Measurements from ENCODE around the gene OR2A42.
"Not testable (repeated sequence)": the region's sequence is repeated elsewhere in the genome, so short reads cannot be mapped to it uniquely, and the experiment has no call there.

Gene OR2A42, protein sequence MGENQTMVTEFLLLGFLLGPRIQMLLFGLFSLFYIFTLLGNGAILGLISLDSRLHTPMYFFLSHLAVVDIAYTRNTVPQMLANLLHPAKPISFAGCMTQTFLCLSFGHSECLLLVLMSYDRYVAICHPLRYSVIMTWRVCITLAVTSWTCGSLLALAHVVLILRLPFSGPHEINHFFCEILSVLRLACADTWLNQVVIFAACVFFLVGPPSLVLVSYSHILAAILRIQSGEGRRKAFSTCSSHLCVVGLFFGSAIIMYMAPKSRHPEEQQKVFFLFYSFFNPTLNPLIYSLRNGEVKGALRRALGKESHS

DNA sequence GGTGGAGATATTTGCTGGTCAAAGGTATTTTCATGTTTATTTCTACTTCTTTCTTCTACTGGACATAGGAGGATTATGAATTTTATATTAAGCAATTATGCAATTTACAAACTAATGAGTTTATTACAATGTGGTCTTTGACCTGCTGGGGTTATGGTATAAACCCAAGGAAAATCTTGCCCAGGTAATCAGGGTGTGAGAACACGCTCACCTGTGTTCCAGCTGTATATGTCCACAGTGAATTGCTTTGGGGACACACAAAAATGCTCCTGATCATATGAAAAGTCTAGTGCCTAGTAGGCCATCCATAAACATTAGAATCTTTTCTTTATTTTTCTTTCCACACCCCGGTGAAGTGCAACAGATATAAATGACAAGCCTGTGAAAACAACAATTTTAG, at the start of gene OR2A42:
Gene OR2A42, minus strand, starts transcription at position 241 of the 400 bp plus-strand sequence. CDS start 6,762 bp downstream, outside the sequence.
- not testable (repeated sequence) for DNase-seq (ENCODE audit: low read depth in 3 of 3, low spot score in 1 of 3)

DNA sequence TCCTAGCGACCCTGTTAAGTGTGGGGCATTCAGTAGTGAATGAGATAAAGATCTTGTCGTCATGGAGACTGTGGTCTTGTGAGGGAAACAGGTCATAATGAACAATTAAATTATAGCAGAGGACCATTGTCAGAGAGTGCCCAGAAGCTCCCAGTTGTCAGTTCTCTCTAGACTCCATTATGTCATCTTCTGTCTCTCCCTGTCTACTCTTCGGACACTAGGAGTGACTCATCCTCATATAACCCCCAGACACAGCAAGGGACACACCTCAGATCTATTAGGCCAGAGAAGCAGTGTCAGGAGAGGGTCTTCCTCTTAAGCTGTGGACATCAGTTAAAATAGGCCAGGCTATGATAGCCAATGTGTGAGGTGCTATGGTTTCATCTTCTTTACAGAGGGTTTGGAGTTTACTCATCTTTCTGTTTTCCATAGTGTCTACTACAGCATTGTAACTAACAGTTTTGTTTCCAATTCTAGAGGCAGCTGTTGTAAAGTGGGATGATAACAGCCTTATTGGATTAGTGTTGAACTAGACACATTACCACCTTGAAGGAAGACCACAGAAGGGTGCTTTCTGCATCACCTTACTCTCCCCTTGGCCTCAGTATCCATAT, 47.9 kb upstream of the OR2A42 start:
- DNase-seq (ENCODE audit: low read depth in 3 of 3, low spot score in 1 of 3) = not testable (repeated sequence)

DNA sequence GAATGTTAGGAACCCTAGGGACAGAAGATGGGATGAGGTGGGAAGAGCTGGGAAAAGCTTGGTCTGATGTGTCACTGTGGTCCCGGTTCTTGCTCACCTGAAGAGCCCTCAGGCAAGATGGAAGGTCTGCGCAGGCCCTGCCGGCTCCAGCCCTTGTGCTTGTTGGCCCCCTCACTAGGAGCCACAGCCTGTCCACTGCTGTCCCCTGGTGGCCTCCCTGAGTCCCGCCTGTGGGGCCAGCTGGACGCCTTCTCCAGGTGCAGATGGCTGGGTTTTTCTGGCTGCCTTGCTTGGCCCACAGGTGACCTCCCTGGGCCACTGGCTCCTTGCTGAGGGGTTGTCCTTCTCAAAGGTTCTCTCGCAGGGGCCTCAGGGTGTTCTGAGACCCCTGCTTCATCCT, 44.3 kb upstream of the OR2A42 start:
- DNase-seq (ENCODE audit: low read depth in 3 of 3, low spot score in 1 of 3) = not testable (repeated sequence)

DNA sequence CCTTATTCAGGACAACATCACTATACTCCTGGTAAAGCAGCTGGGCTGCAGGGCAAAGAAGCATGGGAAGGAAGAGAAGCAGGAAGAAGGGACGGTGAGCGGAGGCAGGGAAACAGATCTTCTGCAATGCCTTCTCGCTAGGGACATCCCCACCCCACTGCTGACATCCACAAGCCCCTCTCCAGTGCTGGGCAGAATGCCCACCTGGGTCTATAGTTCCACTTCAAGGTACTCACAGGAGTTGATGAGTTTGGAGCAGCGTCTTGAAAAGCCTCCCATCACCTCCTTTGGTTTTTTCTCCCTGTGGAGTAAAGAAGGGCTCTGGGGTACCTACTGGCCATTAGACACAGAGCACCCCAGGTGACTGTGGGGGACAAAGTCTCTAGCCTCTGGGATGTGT, 43.1 kb upstream of the OR2A42 start:
- DNase-seq (ENCODE audit: low read depth in 3 of 3, low spot score in 1 of 3) = not testable (repeated sequence)

DNA sequence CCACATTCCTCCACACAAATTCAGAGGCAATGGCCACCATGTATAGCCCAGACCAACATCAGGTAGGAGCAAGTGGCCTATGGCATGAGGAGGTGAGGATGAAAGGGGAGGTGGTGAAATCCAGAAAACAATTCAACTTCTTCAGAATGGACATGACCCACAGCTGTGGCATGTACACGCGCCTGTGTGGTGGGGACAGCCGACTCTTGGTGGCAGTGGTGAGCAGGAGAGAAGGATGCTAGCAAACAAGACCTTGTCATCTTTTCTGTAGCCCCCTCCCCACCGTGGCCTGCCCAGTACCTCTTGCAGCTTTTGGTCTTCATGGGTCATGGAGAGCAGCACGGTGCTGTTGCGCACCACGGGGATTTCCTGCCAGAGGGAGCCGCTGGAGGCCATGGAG, 42.6 kb upstream of the OR2A42 start:
- not testable (repeated sequence) for DNase-seq (ENCODE audit: low read depth in 3 of 3, low spot score in 1 of 3)

DNA sequence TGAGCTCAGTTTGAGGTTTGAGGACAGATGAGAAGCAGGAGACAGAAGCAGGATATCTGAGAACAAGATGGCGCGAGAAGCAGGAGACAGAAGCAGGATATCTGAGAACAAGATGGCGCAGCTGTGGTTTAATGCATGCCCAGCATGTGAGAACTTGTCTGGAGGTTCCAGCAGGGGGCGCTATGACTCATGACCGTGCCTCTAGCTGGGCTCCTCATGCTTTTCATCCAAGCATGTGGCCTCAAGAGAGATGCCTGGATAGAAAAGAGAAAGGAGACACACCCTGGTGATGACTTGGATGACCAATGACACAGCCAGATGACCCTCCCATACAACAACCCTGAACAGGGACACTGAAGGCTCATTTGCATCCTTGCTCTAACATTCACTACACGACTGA, 40.6 kb upstream of the OR2A42 start:
- DNase-seq (ENCODE audit: low read depth in 3 of 3, low spot score in 1 of 3) = not testable (repeated sequence)

DNA sequence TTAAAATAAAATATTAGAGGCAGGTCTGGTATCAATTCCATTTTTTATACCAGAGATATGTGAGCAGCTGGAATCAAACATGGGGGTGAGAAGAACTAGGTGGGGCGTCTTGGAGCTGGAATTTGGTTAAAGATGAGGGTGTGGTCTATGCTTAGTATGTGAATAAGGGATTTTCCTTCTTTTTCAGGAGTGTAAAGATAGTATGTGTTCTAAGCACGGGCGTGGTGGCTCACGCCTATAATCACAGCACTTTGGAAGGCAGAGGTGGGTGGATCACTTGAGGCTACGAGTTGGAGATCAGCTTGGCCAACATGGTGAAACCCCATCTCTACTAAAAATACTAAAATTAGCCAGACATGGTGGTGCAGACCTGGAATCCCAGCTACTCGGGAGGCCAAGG, 35.9 kb upstream of the OR2A42 start:
- not testable (repeated sequence) for DNase-seq (ENCODE audit: low read depth in 3 of 3, low spot score in 1 of 3)

DNA sequence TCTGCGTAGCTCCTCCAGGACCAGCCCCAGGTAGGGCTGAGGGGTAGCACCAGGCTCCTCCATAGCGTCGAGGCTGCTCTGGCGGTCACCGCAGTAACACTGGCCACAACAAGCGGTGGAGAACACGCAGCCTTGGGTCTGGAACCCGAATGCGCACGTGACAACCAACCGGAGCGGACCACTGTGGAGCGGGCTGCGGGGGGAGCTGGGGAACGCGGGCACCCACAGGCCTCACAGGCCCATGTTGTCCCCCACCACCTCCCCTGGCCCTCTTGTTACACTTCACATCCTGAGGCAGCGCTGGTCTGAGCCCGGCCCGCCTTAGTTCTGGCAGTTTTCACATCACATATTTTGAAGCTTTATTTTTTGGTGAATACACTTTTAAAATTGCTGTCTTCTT, 29.8 kb upstream of the OR2A42 start, which contains the start of gene CTAGE8:
Gene CTAGE8, minus strand, starts transcription at position 101 of the 400 bp plus-strand sequence. Its CDS starts 38 bp downstream, at position 63.
- not testable (repeated sequence) for DNase-seq (ENCODE audit: low read depth in 3 of 3, low spot score in 1 of 3)

DNA sequence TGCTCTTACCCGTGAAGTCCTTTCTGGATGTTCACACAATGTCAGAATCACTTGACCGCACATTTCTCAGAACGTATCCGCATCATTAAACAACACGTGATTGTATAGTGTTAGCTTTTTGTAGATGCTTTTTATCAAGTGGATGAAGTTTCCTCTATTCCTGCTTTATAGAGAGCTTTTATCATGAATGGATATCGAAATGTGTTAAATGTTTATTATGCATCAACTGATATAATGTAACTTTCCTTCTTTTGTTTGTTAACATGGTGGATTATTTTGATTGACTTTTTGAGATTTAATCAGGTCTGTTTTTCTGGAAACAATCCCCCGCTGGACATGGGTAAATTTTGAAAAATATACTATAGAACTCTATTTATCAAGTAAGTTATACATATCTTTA, 25.3 kb upstream of the OR2A42 start, which contains the start of gene OR2A7:
Gene OR2A7, minus strand, starts transcription at position 101 of the 400 bp plus-strand sequence. CDS start 5,164 bp downstream, outside the sequence.
- not testable (repeated sequence) for DNase-seq (ENCODE audit: low read depth in 3 of 3, low spot score in 1 of 3)

DNA sequence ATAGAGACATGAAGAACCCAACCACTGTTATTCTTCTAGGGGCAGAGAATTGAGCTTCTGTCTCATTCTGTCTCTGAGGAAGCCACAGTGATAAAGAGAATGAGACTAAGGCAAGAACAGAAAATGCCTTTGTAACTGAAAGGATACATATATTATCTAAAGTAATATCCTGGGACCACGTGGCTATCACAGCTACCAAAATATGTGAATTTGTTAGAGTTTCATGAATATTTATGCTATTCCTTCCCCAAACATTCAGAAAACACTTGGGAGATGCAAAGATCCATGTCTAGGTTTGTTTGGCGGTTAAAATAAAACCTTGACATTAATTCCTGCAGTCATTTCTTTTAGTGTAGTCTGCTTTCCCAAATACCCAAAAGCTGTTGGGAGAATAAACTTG, 22.7 kb upstream of the OR2A42 start:
- DNase-seq (ENCODE audit: low read depth in 3 of 3, low spot score in 1 of 3) = not testable (repeated sequence)

DNA sequence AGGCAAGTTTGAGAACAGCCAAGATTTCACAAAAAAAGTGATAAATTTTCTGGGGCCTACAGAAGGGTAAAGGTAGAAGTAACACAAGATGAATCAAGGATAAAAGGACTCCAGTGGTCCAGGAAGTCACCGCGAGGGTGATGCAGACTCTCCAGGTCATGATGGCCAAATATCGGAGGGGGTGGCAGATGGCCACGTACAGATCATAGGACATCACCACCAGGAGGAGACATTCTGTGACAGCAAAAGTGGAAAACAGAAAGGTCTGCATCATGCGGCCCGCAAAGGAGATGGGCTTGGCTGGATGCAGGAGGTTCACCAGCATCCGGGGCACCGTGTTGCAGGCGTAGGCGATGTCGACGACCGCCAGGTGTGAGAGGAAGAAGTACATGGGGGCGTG, 19.7 kb upstream of the OR2A42 start:
- DNase-seq (ENCODE audit: low read depth in 3 of 3, low spot score in 1 of 3) = not testable (repeated sequence)

DNA sequence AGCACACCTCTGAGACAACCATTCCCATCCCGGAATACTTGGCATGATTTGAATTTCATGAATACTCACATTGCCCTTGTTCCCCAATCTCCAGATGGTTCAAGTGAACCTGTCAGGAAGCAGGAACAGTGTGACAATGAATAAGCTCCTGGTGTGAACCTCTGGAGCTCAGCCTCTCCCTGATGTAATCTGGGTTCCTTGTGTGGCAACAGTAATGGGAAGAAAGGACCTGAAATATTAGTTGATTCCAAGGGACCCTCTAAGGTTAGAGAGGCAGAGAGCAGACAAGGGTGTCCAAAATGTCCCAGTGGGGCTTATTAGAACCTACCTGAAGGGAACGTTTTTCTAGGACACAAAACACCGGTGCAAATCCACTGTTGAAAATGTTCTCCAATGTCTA, 16.7 kb upstream of the OR2A42 start:
- DNase-seq (ENCODE audit: low read depth in 3 of 3, low spot score in 1 of 3) = no peak

DNA sequence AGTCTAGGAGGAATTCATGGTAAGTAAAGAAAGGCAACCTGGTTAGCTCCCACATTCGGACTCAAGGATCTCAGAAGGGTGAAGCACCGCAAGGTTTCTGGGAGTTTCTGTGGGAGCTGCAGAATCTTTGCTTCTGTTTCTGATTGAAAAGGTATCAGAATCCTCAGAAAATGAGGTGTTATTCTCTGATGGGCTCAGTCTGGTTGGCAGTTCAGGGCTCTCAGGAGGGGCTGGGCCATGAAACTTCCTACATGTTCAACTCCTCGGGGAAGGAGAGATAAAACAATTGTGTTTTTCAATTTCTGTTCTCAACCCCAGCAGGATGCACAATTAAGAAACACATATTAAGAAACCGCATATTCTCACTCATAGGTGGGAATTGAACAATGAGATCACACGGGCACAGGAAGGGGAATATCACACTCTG, 16.1 kb upstream of the OR2A42 start:
- DNase-seq (ENCODE audit: low read depth in 3 of 3, low spot score in 1 of 3) = no peak

DNA sequence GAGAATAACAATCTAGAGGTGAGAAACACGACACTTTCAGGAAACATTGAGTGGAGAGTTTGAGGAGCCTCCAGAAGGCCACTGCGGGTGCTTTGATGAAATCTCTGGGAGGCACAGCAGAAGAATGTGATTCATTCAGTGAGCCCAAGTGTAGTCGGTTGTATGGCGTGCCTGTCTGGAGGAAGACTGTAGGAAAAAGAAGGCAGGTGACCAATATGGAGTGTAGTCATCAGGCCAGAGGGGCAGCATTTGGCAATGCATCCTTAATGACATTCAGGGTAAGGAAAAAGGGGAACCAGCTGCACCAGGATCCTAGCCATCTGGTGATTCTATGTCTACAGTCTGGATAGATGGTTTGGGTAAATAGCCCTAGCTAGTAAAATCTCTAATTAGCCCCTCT, 12.9 kb upstream of the OR2A42 start:
- not testable (repeated sequence) for DNase-seq (ENCODE audit: low read depth in 3 of 3, low spot score in 1 of 3)

DNA sequence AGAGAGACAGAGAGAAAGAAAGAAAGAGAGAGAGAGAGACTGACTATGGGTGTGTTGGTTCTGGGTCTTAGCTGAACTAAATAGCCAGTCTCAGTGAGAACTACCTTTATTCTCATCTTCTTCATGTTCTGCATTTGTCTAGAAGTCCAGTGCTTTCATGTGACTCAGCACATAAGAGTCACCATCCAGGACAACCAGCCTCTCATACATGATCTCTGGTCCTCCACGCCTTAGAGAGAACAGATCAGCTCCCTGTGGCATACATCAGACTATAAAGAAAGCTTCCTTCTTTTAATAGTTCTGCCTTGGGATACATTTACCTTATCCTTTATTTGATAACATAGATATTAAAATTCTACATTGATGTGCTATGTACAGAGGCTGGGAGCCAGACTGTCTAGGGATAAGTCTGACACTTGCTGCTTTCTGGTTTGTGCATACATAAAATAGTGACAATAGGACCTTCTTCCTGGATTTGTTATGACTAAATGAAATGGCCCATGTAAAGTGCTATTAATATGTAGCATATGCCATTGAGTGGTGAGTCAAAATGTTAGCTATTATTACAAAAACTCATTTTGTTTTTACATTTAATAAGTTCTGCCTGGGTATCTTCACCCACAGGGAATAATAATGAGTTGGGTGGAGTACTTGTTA, 8.4 kb upstream of the OR2A42 start:
- DNase-seq (ENCODE audit: low read depth in 3 of 3, low spot score in 1 of 3) = not testable (repeated sequence)

DNA sequence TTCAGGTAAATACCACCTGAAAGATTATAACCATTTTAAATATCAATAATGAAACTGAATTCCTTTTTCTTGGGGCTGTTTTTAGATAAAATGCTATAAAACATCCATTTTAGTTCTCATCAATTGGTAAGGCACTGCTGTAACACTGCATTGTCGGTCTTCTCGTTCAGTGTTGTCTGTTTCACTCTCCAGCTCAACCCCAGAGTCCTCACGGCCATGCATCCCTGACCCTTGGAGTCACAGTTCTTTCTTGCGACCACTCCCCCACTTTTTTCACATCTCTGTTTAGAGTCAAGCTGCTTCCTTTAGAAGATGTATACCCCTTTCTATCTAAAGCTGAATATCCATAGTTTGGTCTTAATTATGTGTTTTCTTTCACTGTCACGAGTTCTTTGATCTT, 7.6 kb upstream of the OR2A42 start:
- not testable (repeated sequence) for DNase-seq (ENCODE audit: low read depth in 3 of 3, low spot score in 1 of 3)

DNA sequence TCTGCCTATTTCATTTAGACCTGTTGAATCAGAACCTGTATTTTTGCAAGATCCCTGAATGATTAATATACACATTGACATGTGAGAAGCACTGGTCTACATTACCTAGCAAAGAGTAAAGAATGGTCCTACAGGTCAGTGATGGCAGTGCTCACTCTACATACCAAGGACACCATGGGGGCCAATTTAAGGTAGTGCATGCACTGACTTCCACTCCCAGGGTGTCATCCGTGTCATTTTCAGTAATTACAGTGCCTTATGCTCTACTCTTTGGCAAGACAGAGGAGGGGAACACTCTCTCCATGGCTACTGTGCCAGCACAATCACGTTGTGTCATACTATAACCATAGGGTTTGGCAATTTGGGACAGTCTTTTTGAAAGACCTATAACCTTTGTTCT, 6.0 kb upstream of the OR2A42 start:
- DNase-seq (ENCODE audit: low read depth in 3 of 3, low spot score in 1 of 3) = not testable (repeated sequence)

DNA sequence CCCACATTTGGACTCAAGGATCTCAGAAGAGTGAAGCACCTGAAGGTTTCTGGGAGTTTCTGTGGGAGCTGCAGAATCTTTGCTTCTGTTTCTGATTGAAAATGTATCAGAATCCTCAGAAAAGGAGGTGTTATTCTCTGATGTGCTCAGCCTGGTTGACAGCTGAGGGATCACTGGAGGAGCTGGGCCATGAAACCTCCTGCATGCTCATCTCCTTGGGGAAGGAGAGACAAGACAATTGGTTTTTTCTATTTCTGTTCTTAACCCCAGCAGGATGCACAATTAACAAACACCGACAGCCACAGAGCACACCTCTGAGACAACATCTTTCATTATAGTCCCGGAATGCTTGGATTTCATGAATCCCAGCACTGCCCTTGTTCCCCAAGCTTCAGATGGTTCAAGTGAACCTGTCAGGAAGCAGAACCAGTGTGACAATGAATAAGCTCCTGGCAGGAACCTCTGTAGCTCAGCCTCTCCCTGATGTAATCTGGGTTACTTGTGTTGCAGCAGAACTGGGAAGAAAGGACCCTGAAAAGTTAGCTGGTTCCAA, 799 bp downstream of the OR2A42 start:
- DNase-seq (ENCODE audit: low read depth in 3 of 3, low spot score in 1 of 3) = not testable (repeated sequence)

DNA sequence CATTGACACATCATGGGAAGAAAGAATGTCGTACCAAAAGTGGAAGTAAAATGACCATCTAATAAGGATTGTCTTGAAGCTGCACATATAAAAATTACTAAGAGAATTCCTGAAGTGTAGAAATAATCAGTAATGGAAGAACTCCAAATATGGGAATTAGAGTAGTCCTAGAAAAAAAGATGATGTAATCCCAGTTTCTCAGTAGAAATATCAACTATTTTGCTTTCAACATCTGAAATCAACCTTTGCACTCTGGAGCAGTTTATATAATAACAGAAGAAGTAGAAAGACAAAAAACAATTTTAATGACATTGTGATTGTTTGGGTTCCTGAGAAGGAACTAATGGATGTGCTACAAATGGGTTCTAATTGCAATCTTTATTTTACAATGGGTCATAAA, 6.4 kb downstream of the OR2A42 start:
- not testable (repeated sequence) for DNase-seq (ENCODE audit: low read depth in 3 of 3, low spot score in 1 of 3)

DNA sequence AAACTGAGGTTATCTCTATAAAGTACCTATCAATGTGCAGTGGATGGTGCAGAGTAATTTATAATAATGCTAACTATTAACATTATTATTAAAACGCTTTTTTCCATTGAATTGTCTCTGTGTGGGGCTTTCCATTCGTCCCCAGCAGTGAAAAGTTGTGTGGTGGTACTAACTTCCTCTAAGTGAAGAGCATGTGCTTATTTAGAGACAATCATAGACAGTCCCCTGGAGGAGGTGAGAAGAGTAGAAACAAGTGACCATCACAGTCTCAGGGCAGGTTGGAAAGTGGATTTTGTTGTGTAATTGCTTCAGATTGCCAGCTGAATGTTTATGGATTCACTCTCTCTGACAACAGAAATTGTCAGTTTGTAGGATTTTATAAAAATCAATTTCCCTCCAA, 8.4 kb downstream of the OR2A42 start:
- DNase-seq (ENCODE audit: low read depth in 3 of 3, low spot score in 1 of 3) = not testable (repeated sequence)

DNA sequence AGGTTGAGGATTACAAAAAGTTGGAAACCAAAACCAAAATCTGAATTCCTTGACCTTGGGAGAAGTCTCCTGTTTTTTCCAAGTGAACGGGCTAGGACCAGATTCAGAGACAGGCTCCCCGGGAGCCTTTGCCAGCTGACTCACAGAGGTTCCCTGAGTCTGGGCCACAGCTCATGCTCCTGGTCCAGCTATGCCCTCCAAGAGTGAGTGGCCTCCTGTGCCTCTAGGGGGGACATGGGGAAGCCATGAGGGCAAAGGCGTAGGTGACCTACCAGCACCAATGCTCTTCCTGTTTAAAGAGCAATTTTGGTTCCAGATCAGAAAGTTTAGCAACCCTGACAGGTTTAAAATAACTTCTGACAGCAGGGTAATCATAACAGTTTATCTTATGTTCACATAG, 10.6 kb downstream of the OR2A42 start:
- DNase-seq (ENCODE audit: low read depth in 3 of 3, low spot score in 1 of 3) = not testable (repeated sequence)

Measured in stimulated activated CD4-positive, alpha-beta T cell treated with anti-CD3 and anti-CD28 coated beads, TNF-alpha, amount 100 ng/mL, for 1 hour (primary cell).